ENCODE results near the gene ANKRD13A.

ANKRD13A gene
- 73.3 to 125 (median 101) reads per million in 18 experiments for total RNA-seq

DNA sequence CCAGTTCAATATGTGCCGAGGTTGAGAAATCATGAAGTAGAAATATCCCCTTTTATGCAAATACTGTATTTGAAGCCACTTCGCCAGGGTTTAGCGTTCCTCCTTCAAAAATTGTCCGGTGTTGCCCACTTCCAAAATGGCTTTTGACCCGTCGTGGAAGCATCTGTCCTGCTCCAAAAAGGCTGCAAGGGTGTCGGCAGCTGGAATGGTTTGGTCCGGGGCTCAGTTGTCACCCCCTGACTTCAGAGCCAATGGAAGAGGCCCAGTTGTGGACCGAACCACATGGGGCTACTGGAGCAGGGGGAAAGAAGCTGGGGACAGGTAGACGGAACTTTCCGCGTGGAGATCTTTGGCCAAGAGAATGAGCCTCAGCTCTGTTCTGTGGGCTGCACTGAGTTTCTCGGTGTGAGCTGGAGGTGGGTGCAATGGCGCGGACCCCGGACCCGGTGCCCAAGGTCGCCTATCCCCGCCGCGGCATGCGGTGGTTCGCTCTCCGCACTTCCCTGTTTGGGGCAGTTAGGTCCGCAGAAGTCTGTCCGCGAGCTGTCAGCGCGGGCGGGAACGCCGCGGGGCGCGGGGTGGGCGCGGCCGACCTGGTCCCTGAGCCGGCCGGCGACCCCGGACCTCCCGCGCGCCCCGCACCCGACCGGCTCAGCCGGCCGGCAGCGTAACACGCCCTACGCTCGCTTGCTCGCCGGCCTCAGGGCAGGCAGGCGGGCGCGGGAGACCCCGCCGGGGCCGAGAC is at the start of gene ANKRD13A:
TSS of gene ANKRD13A (plus strand) at position 527 of the 745 bp plus-strand sequence. CDS start 259 bp downstream, outside the sequence.
- peak; percentile 93 to 94 for DNase-seq

DNA sequence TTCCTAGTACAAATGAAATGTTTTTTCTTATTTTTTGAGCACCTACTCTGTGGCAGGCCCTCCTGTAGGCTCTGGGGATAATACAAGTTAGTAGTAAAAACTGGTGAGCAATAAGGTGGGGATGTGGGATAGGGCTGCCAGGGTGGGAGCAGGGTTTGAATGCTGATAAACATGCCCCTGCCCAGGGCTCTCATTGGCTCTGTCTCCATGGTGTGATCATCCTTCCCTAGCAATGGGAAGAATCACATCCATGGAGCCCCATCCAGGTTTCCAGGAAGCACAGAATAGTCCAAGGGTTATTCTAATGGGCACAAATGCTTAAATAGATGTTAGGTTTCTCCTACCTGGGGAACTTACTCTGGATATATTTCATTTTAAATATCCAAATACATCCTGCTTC is 48.6 kb upstream of the ANKRD13A start:
- DNase-seq, result no peak

DNA sequence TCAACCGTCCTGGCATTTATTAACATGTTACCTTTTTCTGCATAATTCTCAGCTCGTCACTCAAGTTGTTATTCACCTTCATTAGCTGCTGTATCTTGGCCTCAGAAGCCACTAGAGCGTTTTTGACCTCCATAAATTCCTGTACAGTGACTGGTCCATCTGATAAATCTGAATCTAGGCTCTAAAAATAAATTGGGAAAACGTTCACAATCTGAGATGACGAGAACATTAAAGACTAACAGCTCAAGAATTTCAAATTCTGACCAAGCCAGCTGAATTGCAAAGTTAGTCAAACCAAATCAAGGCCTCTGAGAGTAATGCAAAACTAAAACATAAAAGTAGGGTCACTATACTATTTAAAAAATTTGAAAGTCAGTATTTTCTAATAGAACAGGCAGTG is 48.1 kb upstream of the ANKRD13A start:
- DNase-seq, result no peak

DNA sequence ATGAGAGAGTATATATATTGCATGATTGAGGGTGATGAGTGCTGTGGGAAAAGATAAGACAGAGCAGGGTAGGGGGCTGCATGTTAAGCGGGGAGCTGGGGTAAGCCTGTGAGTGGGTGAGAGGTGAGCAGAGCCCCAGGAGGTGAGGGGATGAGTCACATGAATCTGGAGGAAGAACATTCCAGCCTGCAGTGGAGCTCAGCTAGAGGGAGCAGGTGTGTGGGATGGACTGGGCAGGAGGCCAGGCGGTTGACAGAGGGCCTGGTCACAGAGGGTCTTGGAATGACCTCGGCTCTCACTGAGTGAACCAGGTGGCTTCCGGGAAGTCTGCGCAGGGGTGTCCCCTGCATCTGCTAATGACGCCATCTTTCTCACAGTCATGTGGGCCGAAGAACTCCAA is 47.5 kb upstream of the ANKRD13A start:
- DNase-seq, result no peak

DNA sequence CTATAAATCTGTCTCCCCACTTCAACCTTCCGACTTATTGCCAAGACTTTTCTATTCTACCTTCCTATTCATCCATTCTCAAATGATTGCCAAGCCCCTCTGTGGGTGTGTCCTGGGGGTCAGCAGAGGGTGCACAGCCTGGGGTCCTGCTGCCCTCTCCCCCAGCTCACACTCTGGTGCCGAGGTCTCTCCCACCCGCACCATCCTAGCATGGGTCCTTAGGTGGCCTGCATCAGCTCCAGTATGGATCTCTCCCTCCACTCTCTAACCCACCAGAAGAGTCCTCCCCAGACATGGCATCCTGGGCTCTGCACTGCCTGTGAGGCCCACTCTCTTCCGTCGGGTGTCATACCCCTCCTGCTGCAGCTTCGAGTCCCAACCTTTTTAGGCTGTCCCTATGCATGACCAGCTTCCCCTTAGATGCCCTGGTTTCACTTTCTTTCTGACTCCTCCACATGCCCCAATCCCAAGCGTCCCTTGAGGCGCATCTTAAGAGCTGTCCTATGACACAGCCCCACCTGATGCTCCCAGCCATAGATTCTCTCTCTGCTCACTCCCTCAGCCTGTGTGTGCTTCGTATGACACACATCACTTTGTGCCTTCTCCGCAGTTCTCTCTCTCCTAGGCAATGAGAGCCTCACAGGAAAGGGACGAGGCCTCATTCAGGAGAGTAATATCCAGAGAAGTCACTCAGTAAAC is 46.9 kb upstream of the ANKRD13A start:
- DNase-seq, result peak; percentile 60 to 75

DNA sequence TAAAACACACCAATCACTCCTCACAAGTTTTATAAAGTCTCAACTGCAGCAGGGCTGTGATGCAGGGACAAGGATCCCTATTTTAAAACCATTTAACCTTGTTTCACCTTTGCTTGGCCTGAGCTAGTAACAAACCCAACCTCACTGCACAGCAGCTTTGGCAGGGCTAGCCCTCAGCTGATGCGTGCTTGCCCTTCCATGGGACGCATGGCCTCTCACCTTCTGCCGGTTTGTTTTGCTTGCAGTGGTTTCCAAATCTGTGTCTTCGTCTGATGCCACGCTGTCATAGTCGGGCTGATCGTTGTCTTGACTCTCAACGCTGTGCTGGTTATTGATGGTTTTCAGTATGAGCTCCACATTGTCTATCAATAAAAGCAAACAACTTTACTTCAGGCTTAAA is 46.4 kb upstream of the ANKRD13A start:
- DNase-seq, result no peak

DNA sequence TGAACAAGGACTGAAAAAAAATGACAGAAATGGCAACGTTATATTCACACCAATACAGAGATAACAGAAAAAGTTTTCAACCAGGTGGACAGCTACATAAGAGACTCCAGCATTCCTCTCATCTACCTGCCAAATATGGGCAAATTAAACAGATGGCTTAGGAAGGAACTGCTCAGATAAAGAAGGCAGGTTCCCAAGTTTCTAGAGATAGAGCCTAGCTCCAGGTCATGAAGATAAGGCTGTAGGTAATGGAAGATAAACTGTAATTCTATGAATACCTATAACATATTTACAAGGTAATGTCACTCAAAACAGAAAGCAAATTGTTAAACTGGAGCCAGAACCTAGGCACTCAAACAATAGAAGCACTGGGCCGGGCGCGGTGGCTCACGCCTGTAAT is 45.6 kb upstream of the ANKRD13A start:
- DNase-seq, result no peak

DNA sequence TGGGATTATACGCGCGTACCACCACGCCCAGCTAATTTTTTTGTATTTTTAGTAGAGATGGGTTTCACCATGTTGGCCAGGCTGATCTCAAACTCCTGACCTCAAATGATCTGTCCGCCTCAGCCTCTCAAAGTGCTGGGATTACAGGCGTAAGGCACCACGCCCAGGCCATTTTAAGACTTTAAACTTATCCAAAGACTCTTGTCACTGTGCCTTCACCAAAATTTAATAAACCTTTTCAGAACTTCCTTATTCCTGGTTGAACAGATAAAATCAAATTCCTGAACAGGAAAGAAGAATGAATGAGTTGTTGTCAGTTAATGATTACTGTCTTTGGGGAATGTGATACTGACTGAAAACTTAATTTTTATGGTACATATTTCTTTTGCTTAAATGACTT is 40.9 kb upstream of the ANKRD13A start:
- DNase-seq, result no peak

DNA sequence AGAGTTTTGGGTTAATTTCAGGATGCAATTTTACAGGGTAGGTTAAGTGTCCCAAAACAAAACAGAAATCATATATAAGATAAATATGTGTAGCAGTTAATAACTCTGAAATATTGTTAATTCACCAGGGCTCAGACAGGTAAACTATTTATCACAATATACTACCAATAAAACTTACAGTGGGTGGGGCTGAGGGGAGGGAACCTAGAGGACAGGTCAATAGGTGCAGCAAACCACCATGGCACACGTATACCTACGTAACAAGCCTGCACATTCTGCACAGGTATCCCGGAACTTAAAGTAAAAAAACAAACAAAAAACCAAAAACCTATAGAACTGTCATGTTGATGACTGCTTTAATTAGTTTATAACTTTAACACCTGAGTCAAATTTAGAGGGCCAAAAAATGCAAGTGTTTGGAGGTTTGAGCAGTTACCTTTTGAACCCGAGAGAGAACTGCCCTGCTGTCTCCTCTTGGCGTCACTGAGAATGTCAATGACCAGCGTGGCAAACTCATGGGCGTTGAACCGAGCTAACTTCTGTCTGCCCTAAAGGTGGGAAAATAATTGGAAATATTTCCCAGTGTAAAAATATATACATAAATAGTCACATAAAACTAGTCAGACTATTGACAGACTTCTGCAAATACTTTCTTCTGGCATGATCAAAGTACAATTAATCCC is 39.7 kb upstream of the ANKRD13A start:
- no peak for DNase-seq

DNA sequence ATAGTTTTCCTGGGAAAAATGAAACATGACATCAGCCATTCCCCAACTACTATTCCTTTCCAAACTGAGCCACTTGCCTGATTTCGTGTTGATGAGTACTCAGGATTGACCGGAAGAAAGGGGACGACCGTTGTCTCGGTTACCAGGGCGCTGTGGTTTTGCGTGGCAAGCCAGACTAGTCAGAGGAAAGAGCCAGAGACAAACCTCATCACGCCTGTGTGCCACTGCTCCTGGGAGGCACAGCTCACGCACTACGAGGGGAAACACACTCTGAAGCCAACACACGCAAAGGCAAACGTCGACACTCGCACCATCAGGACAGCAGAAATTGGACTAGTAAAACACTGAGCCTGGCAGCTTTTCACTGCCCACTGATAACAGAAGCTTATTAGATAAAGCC is 38.0 kb upstream of the ANKRD13A start:
- DNase-seq, result no peak

DNA sequence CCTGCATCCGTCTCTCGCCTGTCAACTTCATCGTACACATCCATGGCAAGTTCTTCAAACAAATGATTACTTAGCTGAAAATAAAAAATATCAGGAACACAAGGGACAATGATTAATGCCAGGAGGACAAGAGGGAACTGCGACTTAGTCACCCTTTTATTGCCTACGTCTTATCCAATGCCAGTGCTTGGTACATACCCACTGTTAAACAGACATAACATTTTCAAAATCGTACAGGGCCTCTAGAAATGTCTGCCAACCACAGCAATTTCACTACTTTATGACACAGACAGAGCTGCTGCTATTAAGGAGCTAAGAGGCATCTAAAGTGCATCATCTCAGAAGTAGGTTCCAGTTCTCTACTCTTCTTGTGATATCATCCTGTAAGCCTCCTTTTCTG is 37.6 kb upstream of the ANKRD13A start:
- no peak for DNase-seq

DNA sequence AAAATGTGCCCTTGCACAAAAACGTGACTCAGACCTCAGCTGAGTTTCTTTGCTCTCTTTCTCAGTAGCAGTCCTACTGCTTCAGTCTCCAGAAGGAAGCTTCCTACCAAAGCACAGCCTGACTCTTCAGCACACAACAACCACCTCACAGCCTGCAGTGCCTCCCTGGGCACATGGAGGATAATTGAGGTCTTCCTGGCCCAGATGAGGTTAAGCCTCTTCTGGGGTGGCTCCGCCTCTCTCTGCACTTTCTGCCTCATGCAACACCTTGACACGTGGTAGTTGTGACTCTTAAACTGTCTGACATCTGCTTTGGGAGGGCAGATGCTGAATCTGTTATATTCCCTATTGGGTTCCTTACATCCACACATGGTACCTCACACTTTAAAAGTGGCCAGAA is 36.8 kb upstream of the ANKRD13A start:
- no peak for DNase-seq

DNA sequence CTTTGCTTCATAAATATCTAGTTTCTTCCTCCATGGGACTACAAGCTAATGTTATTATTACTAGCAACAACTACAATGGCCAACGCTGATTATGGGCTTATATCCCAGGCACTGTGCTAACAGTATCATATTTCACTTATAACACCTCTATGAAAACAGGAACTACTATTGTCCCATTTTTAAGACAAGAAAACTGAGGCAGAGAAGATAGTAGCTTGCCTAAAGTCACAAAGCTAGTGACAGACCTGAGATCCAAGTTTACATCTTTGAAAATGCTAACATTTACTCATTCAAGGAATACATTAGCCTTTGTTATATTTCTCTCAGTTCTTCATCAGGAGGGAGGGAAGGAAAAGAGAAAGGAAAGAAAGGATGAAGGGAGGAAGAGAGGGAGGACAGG is 35.9 kb upstream of the ANKRD13A start:
- DNase-seq, result no peak

DNA sequence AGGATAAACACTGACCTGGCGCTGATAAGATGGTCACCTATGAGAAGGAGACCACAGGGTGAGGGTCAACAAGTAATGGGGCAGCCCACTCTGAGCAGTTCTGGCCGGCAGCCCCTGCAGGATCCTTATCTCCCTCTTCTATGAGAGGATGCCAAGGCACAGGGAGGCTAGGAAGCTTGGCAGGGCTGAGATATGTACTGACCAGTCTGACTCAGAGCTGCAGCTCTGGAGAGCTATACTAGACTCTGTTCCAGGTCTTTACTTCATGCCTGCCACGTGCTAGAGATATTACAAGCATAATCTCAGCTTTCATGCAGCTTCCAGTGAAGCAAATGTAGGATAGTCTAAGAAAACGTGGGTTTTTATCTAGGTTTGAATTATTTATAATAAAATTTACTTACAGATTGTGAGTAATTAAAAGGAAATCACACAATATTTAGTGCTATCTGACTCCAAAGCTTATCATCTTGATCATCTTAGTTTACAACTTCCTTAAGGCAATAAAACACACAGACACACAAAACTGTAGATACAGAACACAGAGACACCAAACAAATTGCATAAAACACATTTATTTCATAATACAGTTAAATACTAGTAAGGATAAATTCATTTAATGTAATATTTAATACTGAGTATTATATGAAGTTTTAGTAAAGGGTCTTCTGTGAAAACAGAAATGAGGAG is 35.3 kb upstream of the ANKRD13A start:
- no peak for DNase-seq

DNA sequence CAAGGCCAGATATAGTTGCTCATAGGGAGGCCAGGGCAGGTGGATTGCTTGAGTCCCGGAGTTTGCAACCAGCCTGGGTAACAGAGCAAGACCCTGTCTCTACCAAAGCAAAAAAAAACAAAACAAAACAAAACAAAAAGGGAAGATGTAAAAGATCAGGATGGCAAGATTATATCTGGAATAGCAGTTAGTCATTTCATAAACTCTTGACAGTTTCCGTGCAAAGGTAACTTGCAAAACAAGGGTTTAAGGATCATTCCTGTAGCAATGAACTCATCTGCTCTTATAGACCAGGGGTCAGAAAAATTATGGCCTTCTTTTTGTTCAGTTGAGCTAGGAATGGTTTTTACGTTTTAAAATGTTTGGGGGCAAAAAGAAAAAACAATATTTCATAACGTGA is 32.7 kb upstream of the ANKRD13A start:
- no peak for DNase-seq

DNA sequence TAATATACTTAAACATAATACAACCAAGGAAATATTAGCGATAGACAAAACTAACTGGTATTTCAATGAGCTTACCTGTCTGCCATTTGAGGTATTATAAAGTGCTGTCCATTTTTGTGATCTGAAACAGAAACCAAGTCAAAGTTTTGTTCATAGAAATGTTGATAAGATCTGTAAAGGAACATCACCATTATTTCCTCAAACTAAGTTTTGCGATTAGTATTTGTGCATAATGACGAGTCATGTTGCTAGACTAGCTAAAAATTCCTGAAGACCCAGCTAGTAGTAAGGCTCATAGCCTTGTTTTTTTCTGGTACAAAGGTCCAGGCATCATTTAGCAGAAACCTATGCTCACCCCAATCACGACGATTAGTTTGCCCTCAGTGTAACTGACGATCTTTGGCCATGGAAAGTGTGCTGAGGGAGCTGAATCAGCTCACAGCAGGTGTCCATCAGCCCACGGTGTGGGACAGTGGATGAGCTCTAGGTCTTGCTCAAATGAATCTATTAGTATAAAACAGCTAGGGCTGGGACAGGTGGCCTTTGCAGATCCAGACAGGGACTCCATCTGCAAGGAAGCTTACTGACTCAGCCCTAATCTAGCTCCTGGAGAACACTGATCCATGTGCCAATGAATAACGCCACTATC is 31.7 kb upstream of the ANKRD13A start:
- DNase-seq, result no peak

DNA sequence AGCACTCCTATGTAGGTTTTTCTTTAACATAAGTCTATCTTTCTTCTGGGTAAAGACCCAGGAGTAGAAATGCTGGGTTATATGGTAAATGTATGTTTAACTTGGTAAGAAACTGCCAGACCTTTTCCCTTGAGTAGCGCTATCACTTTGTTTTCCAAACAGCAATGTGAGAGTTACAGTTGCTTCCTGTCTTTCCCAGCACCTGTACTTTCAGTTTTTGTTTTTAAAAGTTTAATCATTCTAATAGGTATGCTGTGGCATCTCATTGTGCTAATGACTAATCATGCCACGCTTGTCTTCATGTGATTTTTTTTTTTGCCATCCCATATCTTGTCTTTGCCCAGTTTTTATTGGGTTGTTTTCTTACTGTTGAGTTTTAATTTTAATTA is 31.2 kb upstream of the ANKRD13A start:
- DNase-seq, result no peak

DNA sequence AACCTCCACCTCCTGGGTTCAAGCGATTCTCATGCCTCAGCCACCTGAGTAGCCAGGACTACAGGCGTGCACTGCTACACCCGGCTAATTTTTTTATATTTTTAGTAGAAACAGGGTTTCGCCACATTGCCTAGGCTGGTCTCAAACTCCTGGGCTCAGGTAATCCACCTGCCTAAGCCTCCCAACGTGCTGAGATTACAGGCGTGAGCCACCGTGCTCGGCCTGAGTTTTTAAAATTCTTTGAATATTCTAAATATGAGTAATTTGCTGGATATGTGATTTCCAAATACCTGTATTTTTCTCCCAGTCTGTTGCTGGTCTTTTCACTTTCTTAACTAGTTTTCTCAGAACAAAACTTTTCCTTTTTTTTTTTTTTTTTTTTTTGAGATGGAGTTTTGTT is 30.4 kb upstream of the ANKRD13A start:
- no peak for DNase-seq

DNA sequence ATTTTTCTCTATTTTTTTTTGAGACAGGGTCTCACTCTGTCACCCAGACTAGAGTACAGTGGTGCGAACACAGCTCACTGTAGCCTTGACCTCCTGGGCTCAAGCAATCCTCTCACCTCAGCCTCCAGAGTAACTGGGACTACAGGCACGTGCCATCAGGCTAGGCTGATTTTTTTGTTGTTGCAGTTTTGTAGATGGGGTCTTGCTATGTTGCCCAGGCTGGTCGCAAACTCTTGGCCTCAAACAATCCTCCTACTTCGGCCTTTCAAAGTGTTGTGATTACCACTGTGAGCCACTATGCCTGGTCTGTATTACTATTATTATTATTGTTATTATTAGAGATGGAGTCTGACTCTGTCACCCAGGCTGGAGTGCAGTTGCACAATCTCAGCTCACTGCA is 26.4 kb upstream of the ANKRD13A start:
- DNase-seq, result no peak

DNA sequence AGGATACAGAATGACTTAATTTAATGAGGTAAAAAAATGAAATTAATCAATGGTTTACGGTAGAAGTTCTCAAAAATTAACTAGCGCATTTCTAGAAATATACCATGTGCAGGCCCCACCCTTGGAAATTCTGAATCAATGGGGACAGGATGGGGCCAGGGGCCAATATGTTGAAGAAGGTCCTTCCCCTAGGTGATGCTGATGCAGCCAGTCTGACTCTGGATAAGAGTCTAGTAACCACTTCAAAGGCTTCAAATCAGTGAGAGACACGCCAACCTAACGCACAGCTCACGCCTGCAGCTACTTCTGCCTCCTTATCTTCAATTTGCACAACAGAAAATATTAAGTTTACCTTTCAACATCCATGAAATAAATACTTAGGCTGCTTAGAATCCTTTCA is 17.9 kb upstream of the ANKRD13A start:
- no peak for DNase-seq

DNA sequence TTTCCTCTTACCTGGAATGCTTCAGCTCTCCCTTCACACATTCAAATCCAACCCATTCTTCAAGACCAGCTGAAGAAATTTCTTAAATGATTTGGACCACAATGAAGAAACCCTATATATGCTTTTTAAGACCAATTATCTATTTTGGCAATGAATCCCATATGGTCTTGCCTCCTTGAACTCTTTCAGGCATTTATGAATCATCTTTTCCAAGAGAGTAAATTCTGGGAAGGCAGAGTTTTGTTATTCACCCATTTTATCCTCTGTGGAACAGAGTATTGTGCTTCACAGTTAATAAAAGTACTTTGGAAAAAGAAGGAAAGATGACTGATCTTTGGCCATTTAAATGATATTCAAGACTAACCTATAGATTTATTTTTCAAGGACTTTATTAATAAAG is 17.0 kb upstream of the ANKRD13A start:
- DNase-seq, result no peak

DNA sequence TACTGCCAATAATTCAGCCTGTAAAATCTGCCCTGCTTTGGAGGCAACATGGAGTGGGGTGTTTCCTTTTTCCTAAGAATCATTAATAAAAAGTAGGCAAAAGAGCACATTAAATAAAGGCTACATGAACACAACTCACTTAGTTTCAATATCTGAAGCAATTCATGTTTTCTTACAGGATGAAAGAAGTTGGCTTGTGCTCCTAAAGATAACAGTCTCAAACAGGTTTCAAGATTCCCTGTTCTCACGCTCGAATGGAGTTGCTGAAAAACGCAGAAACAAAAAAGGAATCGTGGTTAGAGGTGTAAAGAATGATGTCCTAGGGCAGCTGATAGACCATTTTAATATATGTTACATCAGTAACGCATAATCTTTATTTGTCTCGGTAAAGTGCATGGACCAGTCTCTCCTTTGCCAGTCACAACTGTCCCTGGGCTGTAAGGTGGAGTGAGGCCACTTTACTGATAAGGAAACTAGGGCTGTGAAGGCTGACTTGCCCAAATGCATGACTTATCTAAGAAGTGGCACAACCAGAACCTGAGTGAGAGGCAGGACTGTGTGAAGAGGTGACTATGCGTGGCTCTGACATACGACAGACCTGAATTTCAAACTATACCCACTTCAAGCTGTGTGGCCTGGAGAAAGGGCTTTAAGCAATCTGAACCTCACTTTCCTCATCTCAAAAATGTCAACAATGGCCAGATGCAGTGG is 15.6 kb upstream of the ANKRD13A start:
- DNase-seq, result no peak

Measured in inflammatory macrophage (primary cell).